Mesodermal cell (in vitro differentiated cells): ENCODE data around the gene IQGAP2.
"Not testable (repeated sequence)": the region's sequence is repeated elsewhere in the genome, so short reads cannot be mapped to it uniquely, and the experiment has no call there.

ENCODE experiments used
- H3K27ac ChIP-seq: 2 replicates; pipeline ENCODE4 v1.7.0; 2013; ENCODE audit warnings: mild to moderate bottlenecking, low read depth, low read length, moderate library complexity; ENCODE audit not compliant: severe bottlenecking
- H3K36me3 ChIP-seq: 2 replicates; pipeline ENCODE4 v1.7.1; 2013; ENCODE audit warnings: mild to moderate bottlenecking, low read length, moderate library complexity; ENCODE audit not compliant: control insufficient read depth, insufficient read depth
- H3K4me1 ChIP-seq: one replicate; pipeline ENCODE4 v1.7.1; 2013; ENCODE audit warnings: mild to moderate bottlenecking, low read length; ENCODE audit not compliant: insufficient read depth, control insufficient read depth, poor library complexity, severe bottlenecking
- H3K4me3 ChIP-seq: 2 replicates; pipeline ENCODE4 v1.7.0; 2013; ENCODE audit warnings: low read length, control low read depth, mild to moderate bottlenecking; ENCODE audit not compliant: insufficient read depth, poor library complexity, severe bottlenecking; ENCODE audit errors: extremely low read depth
- H3K9me3 ChIP-seq: 2 replicates; pipeline ENCODE4 v1.7.1; 2013; ENCODE audit warnings: mild to moderate bottlenecking, low read length, moderate library complexity; ENCODE audit not compliant: control insufficient read depth
- WGBS, 2 experiments: methylation state at CpG; one replicate each; pipeline ENCODE4 v1.1.5; 2013; ENCODE audit warnings: missing lambda C conversion rate in 2 of 2; ENCODE audit not compliant: insufficient coverage in 2 of 2; 5-methylcytosine and 5-hydroxymethylcytosine counted together

IQGAP2 gene

DNA sequence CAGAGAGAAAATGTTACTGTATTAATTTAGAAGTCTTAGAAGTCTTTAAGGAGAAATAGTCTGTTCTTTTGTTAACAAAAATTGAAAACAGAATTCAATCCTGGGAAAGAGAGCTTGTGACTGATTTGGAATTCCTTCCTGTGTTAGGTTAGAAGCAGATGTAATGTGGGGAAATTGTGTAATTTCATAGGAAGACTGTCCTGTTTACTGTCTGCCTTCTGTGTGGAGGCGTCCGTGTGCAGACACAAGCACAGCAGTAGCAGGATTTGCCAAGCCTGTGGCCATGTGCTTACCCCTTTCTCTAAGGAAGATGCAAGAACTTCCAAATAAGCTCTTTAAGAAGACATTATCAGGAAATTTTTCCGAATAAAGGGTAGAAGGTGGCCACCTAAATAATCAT lies 276.1 kb downstream of the IQGAP2 start:
- Histone ChIP-seq H3K36me3 (no peaks in the 10 kb centered on the region), H3K4me1 (no peaks in the 10 kb centered on the region), H3K9me3 (no peaks in the 10 kb centered on the region), H3K4me3 (no peak overlapping the region), H3K27ac (no peak overlapping the region)
- WGBS, 2 experiments: 84 to 93% methylated on average over 3 of the region's 3 CpGs

DNA sequence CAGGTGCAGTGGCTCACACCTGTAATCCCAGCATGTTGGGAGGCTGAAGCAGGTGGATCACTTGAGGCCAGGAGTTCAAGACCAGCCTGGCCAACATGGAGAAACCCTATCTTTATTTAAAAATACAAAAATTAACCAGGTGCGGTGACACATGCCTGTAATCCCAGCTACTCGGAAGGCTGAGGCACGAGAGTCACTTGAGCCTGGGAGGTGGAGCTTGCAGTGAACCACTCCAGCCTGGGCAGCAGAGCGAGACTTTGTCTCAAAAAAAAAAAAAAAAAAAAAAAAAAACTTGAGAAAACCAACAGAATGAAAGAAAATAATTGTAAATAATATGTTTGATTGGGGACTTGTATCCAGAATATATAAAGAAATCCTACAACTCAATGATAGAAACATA lies 277.7 kb downstream of the IQGAP2 start:
- H3K4me3 ChIP-seq, H3K27ac ChIP-seq, H3K9me3 ChIP-seq, H3K4me1 ChIP-seq, H3K36me3 ChIP-seq: not testable (repeated sequence)
- WGBS, 2 experiments: 100% methylated on average over 3 of the region's 4 CpGs; no CpG with 5 or more reads in 1 of the 2 experiments

DNA sequence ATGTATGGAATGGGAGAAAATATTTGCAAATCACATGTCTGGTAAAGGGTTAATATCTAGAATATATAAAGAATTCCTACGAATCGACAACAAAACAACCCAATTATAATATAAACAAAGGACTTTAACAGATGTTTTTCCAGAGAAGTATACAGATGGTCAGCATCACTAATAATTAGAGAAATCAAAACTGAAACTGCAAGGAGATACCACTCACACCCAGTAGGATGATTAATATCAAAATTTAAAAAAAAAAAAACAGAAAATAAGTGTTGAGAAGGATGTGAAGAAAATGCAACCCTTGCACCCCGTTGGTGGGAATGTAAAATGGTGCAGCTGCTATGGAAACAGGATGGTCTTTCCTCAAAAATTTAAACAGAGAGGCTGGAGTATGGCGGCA lies 278.2 kb downstream of the IQGAP2 start:
- no peaks in the 10 kb centered on the region for H3K9me3 ChIP-seq
- WGBS, 2 experiments: 92% methylated on average over 2 of the region's 4 CpGs; no CpG with 5 or more reads in 1 of the 2 experiments
- H3K27ac ChIP-seq: no peak overlapping the region
- no peak overlapping the region for H3K4me3 ChIP-seq
- H3K4me1 ChIP-seq: no peaks in the 10 kb centered on the region
- H3K36me3 ChIP-seq: no peaks in the 10 kb centered on the region

DNA sequence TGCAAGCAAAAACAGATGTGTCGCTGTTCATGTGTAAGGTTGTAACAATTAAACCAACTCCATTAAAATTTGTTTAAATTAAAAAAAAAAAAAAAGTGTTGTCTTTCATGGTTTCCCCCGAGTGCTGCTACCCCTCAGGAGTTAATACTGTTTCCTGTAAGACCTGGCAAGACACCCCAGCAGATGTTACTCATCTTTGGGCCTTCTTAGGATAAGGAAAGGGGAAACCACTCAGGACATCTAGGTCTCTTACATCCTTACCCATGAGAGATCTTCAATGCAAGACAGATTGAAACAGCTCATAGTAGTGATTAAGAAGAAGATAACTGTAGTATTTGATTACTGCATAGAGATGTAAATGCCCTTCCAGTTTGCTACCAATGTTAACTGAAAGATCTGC lies 279.3 kb downstream of the IQGAP2 start:
- no CpG with 5 or more reads among the region's 2 CpGs for WGBS, 2 experiments
- no peaks in the 10 kb centered on the region for H3K36me3 ChIP-seq
- H3K27ac ChIP-seq: no peak overlapping the region
- no peak overlapping the region for H3K4me3 ChIP-seq
- no peaks in the 10 kb centered on the region for H3K9me3 ChIP-seq
- no peaks in the 10 kb centered on the region for H3K4me1 ChIP-seq

DNA sequence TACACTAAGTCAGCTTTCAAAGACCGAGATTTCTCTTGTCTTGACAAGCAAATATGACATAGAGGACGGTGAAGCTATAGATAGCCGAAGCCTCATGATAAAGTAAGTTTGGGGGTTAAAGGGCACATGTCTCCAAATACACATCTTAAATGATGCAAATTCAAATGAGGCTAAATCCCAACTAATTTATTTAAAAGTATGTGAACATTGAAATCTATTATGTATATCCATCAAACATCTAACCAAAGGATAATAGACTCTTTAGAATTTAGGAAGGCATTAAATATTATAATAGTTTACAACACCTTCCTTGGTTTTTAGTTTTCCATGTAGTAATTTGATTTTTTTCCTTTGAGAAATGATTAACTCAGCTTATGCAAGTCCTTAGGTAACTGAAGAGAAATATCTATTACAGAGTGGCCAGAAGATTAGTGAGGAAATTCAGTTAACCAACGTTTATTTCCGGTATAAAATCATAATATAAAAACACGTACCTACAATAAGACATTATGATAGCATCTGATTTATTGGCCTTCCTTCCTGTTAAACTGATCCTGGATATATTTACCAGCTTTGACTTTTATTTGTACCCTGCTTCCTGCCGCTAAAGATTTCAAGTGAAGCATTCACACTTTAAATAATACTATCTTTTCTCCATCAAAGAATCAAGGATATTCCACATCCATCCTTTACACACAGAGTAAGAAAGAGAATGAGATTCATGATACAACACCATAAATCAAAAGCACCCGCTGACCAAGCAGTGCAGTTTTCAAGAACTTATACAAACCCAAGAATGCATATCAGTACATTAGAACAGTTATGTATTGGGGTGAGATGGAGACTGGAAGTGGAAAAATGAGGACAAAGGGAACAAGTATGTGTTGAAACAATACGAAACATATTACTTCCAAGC lies 281.0 kb downstream of the IQGAP2 start:
- Histone ChIP-seq H3K4me1 (no peaks in the 10 kb centered on the region), H3K36me3 (no peaks in the 10 kb centered on the region), H3K4me3 (no peak overlapping the region), H3K27ac (no peak overlapping the region), H3K9me3 (no peaks in the 10 kb centered on the region)
- WGBS, 2 experiments: 90 to 91% methylated on average over 2 to 4 of the region's 9 CpGs

DNA sequence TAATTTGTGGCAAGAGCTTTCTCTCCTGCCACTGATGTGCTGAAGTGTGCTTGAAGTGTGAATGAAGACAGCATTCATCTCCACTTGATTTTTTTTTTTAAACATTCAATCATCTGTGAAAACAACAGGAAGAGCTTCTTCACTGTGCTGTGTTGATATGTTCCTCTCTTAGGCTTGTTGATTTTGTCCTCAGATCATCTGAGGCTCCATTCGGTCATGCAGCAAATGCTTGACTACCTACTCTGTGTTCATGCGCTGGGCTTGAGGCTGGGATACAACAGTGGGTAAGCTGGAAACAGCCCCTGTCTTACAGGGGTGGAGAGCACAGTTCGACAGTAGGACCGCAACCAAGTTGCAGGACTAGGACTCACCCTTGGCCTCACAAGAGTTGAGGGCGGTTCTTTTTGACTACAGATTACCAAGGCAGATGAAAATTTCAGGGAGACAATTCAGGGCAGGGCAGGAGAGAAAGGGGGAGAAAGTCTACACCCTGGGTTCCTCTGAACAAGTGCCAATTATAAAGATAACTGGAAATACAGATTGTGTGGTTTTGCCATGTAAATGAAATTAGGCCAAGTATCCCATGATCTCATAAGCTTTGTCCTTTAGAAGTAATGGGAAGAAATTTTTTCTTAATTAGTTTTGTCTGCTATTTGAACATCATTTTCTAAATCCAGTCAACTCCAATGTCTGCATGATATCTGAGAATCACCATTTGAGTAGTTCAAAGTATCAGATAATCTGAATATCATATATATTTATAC lies 281.9 kb downstream of the IQGAP2 start:
- Histone ChIP-seq H3K4me1 (peaks cover 6% of the 10 kb centered on the region), H3K4me3 (no peak overlapping the region), H3K27ac (no peak overlapping the region), H3K9me3 (no peaks in the 10 kb centered on the region), H3K36me3 (no peaks in the 10 kb centered on the region)
- WGBS, 2 experiments: 94 to 95% methylated on average over 3 of the region's 5 CpGs

DNA sequence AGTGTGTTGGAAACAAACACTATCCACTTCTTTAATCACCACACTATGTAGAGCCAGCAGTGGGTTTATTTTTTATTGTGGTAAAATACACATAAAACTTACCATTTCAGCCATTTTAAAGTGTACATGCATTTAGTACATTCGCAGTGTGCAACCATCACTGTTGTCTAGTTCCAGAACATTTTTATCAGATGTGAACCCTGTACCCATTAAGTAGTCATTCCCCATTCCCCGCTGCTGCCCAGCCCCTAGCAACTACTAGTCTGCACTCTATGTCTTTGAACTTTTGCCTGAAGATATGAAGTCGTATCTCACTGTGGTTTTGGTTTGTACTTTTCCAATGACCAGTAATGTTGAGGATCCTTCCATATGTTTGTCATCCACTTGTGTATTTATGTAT lies 282.6 kb downstream of the IQGAP2 start:
- Histone ChIP-seq H3K9me3 (no peaks in the 10 kb centered on the region), H3K27ac (no peak overlapping the region), H3K4me3 (no peak overlapping the region), H3K4me1 (peaks cover 12% of the 10 kb centered on the region), H3K36me3 (no peaks in the 10 kb centered on the region)
- 94% methylated on average over 2 of the region's 3 CpGs; no CpG with 5 or more reads in 1 of the 2 experiments for WGBS, 2 experiments

DNA sequence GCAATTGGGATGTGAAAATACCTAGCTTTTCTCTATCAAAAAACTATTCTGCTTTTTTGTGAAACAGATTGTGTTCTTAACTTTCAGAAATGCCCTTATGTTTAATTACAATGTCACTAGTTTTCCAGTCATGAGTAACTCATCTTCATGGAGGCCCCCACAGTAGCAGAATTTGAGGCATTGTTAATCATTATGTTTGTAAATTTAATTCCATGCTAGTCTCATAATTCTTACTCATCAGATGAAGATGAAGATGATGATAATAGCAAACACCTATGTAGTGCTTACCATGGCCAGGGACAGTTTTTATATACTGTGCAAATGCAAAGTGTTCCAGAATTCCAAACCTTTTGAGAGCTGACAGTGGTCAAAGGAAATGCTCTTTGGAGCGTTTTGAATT lies 285.1 kb downstream of the IQGAP2 start:
- Histone ChIP-seq H3K4me3 (no peak overlapping the region), H3K36me3 (no peaks in the 10 kb centered on the region), H3K4me1 (peaks cover 32% of the 10 kb centered on the region), H3K27ac (no peak overlapping the region), H3K9me3 (no peaks in the 10 kb centered on the region)
- WGBS, 2 experiments: 89% methylated on average over 1 of the region's 1 CpG; no CpG with 5 or more reads in 1 of the 2 experiments

DNA sequence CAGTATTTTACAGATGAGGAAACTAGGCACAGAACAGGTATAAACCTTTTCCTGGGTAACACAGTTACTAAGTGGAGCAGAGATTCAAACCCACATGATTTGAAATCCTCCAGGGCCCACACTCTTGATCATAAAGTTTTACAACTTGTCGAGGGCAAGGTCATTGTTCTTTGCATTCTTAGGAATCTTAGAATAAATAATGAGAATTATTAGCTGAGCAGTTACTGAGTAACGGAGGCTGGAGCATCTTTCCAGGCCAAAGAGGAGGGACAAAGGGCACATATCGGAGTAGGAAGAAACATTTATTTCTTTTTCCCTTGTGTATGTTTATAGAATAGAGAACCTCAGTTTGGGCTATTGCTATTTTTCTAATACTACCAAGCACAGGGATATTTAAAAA lies 285.8 kb downstream of the IQGAP2 start:
- WGBS, 2 experiments: 86 to 100% methylated on average over 1 of the region's 3 CpGs
- Histone ChIP-seq H3K27ac (no peak overlapping the region), H3K9me3 (no peaks in the 10 kb centered on the region)

DNA sequence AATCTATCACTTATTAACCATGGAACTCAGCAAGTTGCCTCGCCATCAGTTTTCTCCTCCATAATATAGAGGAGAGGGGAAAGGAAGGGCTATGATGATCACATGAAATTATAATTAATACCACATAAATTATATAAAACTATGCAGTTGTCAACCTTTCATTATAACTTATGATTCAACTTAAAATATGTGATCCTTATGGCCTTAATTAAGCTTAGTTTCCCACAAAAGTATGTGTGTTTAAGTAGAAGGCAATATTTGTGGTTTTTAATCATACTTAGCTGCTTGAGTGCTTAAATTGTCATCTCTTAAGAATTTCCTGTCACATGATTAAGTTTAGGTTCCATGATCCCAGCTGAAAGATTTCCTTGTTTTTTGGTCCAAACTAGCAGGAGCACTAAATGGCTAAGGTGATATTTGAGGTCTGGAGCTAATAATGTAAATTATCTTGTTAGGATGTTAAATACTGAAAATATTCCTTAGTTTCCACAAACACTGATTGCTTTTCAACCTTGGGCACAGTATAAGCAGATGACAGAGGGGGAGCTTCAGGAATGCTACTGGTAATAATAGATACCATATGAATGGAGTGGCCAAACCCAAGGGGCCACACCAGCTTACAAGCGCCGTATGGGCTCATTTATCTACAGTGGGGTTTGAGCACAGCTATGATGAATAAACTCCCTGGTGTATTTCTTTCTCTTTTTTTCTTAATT lies 286.4 kb downstream of the IQGAP2 start:
- no CpG with 5 or more reads among the region's 3 CpGs for WGBS, 2 experiments
- peak overlapping the region; percentile 51 for H3K27ac ChIP-seq
- peaks cover 32% of the 10 kb centered on the region for H3K4me1 ChIP-seq
- H3K4me3 ChIP-seq: no peak overlapping the region
- H3K9me3 ChIP-seq: no peaks in the 10 kb centered on the region
- H3K36me3 ChIP-seq: no peaks in the 10 kb centered on the region

More for the DNA sequence above, 285.8 kb downstream of the IQGAP2 start:
- Histone ChIP-seq H3K36me3 (no peaks in the 10 kb centered on the region), H3K4me3 (no peak overlapping the region), H3K4me1 (peaks cover 32% of the 10 kb centered on the region)
